Measurements from ENCODE around the gene TNP1.
A peak's percentile ranks its signal among the peaks of the same experiment; 100 is the strongest.

TNP1 gene, protein sequence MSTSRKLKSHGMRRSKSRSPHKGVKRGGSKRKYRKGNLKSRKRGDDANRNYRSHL

DNA sequence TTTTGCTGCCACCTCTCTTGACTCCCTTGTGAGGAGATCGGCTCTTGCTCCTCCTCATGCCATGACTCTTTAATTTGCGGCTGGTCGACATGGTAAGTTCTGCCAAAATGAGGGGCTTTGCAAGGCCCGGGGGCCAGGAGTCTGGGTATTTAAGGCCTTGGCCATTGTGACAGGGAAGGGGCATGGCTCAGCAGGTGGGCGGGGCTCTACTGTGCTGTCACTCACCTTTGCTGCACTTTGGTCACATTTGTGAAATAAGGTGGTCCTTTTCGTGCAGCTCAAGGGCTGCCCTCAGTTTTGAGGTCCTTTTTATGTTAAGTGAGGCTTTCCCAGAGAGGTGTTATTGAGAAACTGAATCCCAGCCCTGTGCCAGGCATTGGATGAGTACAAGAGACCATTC lies at the start of gene TNP1:
Gene TNP1, minus strand, starts transcription at position 121 of the 400 bp plus-strand sequence. Its CDS starts 30 bp downstream, at position 91.
- no peak for DNase-seq

DNA sequence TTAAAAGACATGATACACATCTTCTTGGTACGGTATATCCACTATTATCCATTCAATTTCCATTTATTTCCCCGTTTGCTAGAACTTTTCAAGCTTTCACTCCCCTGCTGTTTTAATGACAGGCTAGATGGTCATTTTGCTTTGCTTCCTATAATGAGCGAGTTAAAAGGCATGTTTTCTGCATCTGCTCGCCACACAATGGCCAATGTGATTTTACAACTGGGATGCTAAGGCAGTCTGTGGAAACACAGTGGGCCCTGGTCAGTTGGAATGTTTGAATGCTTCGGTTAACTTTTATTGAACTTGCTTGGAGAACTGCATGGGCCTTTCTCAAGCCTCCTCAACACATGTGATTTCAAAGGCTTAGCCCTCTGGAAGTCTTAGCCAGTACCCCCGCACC lies 48.4 kb upstream of the TNP1 start:
- no peak for DNase-seq

DNA sequence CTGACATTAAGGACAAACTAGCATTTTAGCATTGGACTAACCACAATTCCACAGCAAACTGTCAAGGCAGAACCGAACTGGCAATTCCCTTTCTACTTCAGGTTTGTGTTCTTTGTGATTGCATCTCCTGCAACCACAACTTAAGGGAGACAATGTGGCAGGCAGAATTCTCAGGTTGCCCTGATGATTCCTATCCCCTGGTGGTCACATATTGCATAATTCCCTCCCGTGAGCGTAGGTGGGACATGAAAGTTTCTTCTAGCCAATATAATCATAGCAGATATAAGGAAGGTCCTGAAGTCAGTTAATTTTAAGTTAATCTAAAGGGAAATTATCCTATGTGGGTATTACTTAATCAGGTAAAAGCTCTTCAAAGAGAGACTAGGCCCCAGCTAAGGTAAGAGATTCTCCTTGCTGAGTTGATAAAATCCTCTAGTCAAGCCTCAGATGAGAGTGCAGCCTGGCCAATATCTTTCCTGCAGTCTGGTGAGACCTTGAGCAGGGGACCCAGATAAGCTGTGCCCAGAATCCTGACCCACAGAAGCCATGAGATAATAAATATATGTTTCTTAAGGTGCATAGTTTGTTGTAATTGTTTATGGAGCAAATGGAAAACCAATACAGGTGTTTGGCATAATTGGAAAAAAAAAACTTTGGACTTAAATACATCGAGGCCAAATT lies 45.9 kb upstream of the TNP1 start:
- no peak for DNase-seq

DNA sequence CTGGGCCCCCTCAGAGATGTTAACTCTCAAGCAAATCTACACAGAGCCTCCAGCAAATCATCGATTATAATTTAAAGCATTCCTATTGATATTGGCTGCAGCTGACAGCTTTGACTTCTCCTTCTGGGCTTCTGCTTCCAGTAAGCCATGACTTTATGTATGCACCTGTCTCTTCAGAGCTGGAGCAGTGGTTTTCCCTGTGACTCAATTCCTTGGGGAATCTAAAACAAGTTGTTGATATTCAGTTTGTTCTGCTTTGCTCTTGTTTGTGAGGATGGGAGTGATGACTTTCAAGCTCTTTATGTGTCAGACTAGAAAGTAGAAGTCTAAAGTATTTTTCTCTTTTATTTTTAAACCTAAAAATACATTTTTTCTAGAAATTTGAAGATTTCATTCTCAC lies 45.1 kb upstream of the TNP1 start:
- no peak for DNase-seq

DNA sequence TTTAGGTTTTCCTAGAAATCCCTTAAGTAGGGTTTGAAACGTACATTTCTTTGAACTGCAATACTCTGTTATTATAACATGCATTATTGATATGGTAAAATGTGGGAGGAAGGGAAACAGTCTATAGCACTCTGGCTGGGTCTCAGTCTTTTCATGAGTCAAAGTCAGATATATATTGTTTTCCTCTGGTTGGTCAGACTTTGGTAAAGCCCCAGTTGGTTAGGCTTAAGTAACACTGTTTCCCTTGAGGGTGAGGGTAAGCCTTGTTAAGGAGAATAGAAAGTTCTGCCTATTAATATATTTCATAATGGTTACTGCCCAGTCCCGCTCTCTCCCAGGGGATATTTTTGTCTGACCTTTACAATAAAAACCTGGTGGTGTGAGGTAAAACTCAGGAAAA lies 44.7 kb upstream of the TNP1 start:
- DNase-seq = no peak

DNA sequence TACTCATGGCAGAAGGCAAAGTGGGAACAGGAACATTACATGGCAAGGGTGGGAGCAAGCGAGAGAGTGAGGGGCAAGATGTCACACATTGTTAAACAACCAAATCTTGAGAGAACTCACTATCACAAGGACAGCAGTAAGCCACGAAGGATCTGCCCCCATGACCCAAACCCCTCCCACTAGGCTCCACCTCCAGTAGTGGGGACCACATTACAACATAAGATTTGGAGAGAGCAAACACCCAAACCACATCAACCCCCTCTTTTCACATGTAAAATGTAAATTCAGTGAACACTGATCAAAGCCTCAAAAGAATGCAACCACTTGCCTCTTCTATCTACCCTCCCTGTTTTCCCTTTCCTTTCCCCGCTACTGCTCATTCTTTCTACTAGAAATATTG lies 43.6 kb upstream of the TNP1 start:
- DNase-seq = no peak

DNA sequence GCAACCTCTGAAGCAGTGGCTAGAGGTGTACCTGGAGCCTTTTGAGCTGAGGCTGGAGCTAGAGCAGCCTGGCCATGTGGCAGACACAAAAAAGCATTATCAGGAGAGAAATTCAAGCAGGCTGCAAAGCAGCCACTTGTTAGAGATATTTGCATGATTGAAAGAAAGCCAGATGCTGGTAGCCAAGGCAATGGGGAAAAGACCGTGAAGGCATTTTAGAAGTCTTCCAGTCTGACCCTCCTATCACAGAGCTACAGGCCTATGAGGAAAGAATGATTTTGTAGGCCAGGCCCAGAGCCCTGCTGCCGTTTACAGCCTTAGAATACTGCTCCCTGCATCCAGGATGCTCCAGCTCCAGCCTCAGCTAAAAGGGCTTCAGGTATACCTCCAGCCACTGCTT lies 41.4 kb upstream of the TNP1 start:
- DNase-seq = no peak

DNA sequence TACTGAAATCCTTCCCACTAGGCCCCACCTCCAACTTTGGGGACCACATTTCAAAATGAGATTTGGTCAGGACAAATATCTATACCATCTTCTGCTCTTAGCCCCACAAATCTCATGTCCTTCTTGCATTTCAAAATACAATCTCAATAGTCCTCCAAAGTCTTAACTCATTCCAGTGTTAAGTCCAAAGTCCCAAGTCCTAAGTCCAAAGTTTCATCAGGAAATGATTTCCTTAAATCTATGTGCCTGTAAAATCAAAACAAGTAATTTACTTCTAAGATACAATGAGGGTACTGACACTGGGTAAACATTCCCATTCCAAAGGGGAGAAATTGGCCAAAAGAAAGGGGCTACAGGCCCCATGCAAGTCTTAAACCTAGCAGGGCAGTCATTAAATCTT lies 40.5 kb upstream of the TNP1 start:
- DNase-seq = no peak

DNA sequence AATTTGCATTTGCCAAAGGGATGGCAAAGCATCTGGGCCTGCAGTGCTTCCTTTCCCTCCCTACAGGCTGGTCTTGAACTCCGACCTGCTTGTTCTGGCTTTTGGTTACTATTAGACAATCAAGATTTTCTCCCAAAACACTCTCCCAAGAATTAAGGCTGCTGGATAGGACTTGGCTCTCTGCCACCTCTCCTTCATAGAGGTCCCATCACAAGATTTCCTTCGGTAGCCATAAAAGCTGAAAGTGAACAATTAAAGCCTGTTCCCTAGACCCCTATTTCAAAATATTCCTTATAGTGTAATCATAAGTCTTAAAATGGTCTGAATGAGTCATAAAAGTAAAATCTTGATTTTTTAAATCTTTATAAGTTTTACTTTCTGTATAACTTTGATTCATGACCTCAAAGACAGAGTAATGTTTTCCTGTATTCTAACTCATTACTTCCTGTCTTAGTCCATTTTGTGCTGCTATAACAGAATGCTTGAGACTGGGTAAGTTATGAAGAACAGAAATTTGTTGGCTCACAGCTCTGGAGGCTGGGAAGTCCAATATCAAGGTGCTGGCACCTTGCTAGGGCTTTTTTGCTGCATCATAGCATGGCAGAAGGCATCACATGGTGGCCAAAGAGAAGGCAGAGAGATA lies 37.8 kb upstream of the TNP1 start:
- no peak for DNase-seq

DNA sequence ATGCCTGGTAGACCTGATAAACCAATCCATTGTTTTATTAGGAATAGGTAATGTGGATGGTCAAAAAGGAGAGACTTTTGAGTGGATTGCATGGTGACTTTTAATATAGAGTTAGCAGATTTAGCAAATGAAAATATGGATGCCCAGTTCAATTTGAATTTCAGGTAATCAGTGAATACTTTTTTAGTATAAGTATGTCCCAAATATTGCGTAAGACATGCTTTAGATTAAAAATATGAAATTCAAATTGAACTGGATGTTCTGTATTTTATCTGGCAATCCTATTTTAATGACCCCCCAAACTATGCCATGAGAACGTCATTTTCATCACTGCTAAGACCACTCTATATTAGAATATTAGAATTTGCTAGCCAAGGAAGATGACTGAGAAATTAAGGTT lies 30.3 kb upstream of the TNP1 start:
- no peak for DNase-seq

DNA sequence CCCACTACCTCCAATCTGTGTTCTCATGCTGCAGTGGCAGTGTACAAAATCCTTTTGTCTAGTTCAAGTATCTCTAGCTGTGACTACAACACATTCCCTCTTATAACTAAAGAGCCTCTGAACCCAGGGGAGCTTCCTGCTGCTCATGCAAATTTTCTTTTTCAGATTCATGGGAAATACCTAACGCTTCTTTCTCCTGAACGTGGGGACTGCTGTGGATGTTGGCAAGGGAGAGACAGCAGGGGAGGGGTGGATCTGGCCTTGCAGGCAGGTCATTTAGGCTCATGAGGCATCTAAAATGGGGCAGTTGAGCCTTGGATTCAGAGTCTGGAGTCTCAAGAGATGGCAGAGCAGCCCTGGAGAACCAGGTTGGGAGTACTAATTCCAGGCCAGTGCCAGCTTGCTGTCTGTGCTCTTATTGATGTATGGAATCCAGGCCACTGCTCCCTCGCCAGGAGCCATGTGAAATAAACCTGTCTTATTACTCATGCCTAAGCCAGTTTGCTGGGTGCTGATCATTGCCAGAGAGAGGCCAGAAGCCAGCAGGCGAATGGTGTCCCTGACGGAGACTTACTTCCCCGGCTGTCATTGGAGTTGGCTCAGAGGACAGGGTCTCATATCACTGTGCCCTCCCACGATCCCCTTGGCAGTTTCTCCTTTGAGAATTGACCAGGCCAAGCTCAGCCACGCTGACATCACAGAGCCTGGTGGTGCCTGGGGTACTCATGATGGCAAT lies 29.2 kb upstream of the TNP1 start:
- no peak for DNase-seq

DNA sequence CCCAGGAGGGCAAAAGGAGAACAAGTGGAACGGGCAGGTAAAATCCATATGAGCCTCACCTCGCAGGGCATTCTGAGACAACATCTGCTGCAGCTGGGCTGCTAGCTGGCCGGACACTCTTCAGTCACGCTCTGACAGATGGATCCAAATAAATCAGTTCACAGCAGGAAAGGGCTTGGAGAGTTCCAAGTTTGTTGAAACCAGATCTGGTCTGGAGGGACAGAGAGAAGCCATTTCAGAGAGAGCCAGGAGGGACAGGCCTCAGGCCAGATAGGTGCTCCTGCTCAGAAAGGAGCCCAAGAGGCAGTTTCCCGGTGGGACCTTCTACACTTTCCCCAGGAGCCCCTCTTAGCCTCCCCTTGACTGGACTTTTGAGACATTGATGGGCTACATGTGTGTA lies 28.2 kb upstream of the TNP1 start:
- DNase-seq = no peak

DNA sequence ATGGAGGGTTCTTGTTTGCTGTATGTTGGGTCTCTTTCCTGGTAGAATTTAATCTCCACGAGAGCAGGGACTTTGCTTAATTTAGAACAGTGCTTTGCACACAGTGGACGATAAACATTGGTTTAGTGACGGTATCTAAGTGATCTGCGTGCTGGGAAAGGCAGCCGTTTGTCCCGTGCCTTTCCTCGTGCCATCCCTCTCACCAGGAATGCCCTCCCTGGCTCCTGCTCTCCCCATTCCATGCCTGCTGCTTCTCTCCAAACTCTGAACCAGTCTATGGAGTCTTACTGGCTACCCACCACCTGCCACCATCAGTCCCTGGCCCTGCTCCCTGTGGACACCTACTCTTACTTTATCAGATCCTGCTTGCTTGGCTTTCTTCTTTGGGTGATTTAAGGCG lies 27.3 kb upstream of the TNP1 start:
- no peak for DNase-seq

DNA sequence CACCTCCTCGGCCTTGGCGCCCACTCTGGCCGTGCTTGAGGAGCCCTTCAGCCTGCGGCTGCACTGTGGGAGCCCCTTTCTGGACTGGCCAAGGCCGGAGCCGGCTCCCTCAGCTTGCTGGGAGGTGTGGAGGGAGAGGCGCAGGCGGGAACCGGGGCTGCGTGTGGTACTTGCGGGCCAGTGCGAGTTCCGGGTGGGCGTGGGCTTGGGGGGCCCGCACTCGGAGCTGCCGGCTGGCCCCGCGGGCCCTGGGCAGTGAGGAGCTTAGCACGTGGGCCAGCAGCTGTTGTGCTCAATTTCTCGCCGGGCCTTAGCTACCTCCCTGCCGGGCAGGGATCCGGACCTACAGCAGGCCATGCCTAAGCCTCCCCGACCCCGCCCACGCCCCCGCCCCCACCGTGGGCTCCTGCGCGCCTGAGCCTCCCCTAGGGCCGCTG lies 25.3 kb upstream of the TNP1 start:
- DNase-seq = no peak

DNA sequence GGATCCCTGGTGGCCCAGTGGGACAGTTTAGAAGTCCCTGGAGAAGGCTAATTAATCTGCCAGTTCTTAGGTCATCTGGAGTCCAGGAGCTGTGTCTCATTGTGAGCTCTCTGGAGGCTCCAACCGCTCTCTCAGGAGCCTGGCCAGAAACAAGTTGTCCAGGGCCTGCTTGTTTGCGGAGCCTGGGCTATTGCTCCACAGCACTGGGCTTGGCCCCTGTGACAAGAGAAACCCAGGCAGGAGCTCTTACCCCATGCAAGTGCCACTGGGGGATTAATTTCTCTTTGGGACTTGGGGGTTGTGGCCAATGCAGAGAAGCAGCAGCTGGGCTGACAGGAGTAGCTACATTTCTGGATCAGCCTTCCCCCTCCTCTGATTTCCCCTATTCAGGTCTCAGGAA lies 24.5 kb upstream of the TNP1 start:
- no peak for DNase-seq

DNA sequence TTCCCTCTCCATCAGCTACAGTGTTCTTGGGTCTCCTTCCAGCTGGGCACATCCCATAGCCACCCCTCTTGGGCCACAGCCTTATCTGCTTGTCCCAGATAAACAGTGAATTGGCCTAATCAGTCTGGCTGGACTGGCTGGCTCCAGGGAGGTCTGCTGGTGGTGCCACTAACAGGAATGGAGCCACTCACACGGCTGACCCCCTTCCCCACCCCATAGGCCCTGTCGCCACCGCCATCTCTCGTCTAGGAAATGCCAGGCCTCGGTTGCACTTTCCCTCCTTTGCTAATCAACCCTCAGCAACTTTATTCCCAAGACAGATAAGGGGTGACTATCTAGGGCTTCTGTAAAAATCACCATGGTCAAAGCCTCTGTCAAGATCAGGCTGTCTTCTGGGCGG lies 23.0 kb upstream of the TNP1 start:
- no peak for DNase-seq

DNA sequence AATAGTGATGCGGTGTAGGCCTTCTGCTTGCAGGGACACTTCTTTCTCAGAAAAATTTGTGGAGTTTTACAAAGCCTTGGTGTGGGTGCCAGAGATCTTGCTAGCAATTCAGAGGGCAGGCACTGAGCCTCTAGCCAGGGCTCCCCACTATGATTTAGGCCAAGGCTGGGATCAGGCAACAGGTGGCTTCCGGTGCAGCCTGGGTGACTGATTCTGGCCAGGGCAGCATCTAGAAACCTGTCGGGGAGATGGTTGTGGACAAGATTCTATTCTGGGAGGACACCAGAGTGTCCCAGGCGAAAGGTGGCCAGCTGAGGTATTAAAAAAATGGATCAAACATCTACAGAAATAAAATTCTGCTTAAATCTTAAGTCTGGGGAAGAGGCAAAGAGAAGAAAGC lies 21.5 kb upstream of the TNP1 start:
- no peak for DNase-seq

DNA sequence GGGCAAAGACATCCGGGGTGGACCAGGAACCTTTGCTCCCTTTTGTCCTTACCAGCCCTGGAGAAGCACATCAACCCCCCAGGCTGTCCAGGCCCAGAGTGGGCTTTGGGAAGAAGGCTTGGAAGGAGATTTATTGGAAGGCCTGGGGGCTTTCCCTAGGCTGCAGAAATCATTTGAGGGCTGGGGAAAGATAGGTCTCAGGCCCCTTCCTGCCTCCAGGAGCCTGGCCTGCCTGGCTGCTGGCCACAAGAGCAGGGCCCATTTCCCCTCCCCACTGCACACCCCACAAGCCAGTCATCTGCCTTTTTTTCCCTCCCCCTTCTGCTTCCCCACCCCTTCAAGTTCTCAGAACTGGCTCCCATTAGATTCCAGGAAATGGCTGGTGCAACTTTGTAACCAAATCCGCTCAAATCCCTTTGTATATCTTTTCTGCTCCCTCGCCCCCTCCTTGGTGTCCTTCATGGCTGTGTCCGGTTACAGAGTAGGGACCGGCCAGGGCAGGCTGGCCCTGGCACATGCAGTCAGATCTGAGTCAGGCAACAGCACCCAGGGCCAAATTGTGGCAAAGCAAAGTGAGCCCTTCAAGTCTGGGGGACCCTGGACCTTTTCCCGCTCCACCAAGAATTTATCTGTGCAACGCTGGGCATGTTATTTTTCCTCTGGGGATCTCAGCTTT lies 20.8 kb upstream of the TNP1 start:
- peak; percentile 42 for DNase-seq

DNA sequence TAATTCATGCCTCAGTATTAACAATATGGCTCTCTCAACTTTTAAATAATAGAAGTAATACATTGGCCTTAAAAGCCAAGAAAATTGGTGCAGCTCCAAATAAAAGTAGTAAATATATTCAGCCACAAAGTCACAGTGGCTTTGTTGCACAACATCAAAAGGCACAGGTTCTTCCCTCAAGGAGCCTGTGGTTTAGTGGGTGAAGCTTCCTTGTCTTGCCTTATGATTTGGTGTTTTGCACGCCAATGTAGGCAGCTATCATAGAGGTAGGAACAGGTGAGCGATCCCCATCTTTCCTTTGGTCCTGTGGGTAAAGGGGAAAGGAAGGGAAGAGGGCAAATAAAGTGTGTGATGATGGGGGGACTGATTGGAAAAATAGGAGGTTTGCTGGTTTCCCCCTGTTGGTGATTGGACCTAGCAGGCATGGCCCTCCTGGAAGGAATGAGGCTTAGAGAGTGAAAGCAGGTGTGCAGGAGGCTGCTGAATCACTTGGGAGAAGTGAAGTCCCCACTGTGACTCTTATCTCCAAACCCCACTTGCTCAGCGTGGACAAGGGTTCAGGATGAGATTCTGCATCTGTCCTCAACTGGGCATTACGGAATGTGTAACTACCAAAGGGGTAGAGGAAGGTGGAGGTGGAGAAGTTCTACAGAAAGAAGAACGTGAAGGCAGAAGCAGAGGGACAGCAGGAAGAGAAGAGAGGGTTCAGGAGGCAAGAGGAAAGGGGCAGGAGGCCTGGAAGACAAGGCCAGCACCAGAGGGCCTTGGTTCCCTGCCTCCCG lies 20.1 kb upstream of the TNP1 start:
- no peak for DNase-seq

DNA sequence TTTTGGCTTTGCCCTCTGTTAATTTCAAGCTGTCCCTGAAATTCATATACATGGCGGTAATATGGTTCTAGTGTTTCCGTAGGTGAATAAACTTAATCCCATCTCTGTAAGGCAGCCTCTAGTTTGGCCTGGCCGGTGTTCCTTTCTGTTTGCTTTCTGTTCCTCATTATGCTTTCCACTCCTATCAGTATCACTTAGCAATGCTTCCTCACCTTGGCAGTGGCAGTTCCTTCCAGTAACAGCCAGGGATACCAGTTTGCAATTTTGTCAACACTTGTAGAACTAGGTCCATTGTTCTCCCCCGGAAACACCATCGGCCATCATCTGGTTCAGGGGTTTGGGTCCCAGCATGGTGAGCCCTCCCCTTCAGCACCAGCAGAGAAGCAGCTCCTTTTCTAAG lies 18.2 kb upstream of the TNP1 start:
- DNase-seq = no peak

DNA sequence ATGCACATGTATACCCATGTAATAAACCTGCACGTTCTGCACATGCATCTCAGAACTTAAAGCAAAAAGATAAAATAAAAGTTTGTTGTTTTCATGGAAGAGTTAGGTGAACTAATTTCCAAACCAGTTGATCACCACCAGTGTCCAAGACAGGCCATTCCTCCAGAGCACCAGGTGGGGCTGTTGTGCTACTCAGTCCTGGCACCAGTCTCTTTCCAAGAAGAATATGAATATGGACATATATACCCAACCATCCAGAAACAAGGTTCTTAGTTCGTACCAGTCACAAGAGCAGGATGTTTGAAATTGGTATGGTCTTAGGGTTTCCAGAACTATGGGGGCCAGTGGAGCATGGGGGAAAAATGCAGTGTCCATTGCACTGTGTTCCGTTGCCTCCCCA lies 17.2 kb upstream of the TNP1 start:
- no peak for DNase-seq

DNA sequence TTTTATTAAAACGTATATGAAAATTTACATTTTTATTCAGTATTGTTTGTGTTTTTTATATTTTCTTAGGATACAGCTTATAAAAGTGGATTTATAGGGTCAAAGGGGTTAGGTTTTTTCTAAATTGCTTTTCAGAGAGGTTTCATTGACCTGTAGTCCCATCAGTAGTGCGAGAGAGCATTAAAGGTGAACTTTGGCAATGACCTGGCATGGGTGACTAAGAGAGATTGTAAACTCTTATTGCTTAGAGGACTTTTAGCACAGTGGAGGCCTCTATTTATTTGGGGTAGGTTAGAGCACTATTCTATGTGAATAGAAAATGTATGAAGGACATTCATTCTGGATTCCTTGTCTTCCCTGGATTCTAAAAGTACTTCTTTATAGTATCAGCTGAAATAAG lies 16.0 kb upstream of the TNP1 start:
- DNase-seq = no peak

DNA sequence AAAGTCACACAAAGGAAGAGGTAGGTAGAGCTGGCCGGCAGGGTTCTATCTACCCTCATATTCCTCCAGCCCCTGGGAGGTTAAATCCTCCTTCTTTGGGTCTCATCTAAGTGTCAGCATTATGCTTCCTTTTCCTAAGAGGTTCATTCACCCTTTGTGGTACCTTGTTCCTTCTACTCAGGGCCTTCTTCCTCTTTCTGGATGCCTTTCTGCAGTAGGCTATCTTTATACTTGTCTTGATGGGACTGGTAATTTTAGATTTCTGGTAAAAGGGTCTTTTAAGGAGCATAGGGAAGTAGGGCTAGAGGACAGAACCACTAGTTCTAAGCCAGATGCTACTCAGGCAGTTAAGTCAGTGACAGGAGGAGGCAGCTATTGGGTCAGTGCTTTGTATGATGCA lies 13.7 kb upstream of the TNP1 start:
- DNase-seq = no peak
